Hepatocyte (in vitro differentiated cells): ENCODE measurements around the gene ZFR2.

Experiments
- CTCF ChIP-seq: fragments of 200-600 bp; sonication (generic); IDR thresholded peaks from 2 replicates; pipeline ENCODE4 v1.5.1; 2016; ENCODE audit warnings: antibody characterized with exemption, mild to moderate bottlenecking; ENCODE audit not compliant: poor library complexity
- EZH2 ChIP-seq: fragments of 200-600 bp; sonication (generic); IDR thresholded peaks from 2 replicates; pipeline ENCODE4 v1.6.1; 2016; ENCODE audit warnings: antibody characterized with exemption, mild to moderate bottlenecking, borderline replicate concordance
- EZH2phosphoT487 ChIP-seq: fragments of 200-600 bp; sonication (generic); IDR thresholded peaks from one replicate; pipeline ENCODE4 v1.6.1; 2018; ENCODE audit warnings: antibody characterized with exemption, mild to moderate bottlenecking, low read depth, moderate library complexity; ENCODE audit not compliant: unreplicated experiment, severe bottlenecking

GRCh38 chr19:3765121-3765520, 103.7 kb downstream of the ZFR2 start:
- TF ChIP-seq CTCF (no peak), EZH2phosphoT487 (no peak), EZH2 (no peak)
